Left lung (tissue), 10 donors: ENCODE data around the gene ZNF804B. TPM values are rescaled to one million over a fixed set of nuclear protein-coding genes. Genes with fewer than 3 reads are reported as not detected.
"Not testable (repeated sequence)": the region's sequence is repeated elsewhere in the genome, so short reads cannot be mapped to it uniquely, and the experiment has no call there.

ENCODE experiments used
- ATAC-seq: fragments of 200-7000 bp; cut with Tn5 transposase; one replicate; pipeline ENCODE4 v1.9.1; 2020; ENCODE audit warnings: moderate library complexity
- DNase-seq, 4 donors: peaks; one replicate each; pipeline ENCODE4 v3.0.0-alpha.2; 2013 to 2020
- H3K27ac ChIP-seq, 2 donors: fragments of 200-600 bp; sonication (generic) in 1 of 2; one replicate each; pipeline versions ENCODE4 v1.5.0 to v1.8.0; 2020 to 2021
- H3K27me3 ChIP-seq, 2 donors: fragments of 200-600 bp; sonication (generic) in 1 of 2; one replicate each; pipeline versions ENCODE4 v1.5.0 to v1.8.0; 2020 to 2021
- H3K36me3 ChIP-seq, 2 donors: fragments of 200-600 bp; sonication (generic) in 1 of 2; one replicate each; pipeline versions ENCODE4 v1.5.0 to v1.8.0; 2020 to 2021
- H3K4me1 ChIP-seq, 2 donors: fragments of 200-600 bp; one replicate each; pipeline ENCODE4 v1.8.0; 2021
- H3K4me3 ChIP-seq, 2 donors: fragments of 200-600 bp; sonication (generic) in 1 of 2; one replicate each; pipeline versions ENCODE4 v1.5.0 to v1.8.0; 2020 to 2021; ENCODE audit warnings: mild to moderate bottlenecking in 1 of 2
- H3K9me3 ChIP-seq, 2 donors: fragments of 200-600 bp; sonication (generic) in 1 of 2; one replicate each; pipeline versions ENCODE4 v1.5.0 to v1.8.0; 2020 to 2021
- intact Hi-C, 2 donors: fragments of 100-400 bp; cut with DNase I; formaldehyde crosslinking; loops; one replicate each; pipeline versions ENCODE4 v1.11.2 to v1.14.2; 2022
- polyA plus RNA-seq, 6 donors: library from polyadenylated mRNA; unstranded; fragments of 120-200 nt; gene quantifications; one replicate each; pipeline ENCODE4 v1.2.1, GENCODE V29; 2013; ENCODE audit not compliant: insufficient read length in 6 of 6
- total RNA-seq, 2 donors: library from RNA; stranded (reverse); fragmentation: NEBNext Ultra II Directional; extraction: Animal tissue kit (Norgen Biotek cat#: 25700); gene quantifications; one replicate each; pipeline ENCODE4 v1.2.1, GENCODE V29; 2021
- TF ChIP-seq, protein P1 (sequence below), 2 donors: fragments of 200-600 bp; sonication (generic) in 1 of 2; IDR thresholded peaks; one replicate each; pipeline versions ENCODE4 v1.5.0 to v1.8.0; 2021; ENCODE audit warnings: antibody characterized with exemption in 2 of 2
- donor health status: DM: no; HTN: yes; CAD: no.
- donor health status: DM: no; HTN: no; CAD: no.

Gene ZNF804B
- total and polyA plus RNA-seq, 8 donors = 0.05 to 0.14 (median 0.09) TPM; not detected in 3

DNA sequence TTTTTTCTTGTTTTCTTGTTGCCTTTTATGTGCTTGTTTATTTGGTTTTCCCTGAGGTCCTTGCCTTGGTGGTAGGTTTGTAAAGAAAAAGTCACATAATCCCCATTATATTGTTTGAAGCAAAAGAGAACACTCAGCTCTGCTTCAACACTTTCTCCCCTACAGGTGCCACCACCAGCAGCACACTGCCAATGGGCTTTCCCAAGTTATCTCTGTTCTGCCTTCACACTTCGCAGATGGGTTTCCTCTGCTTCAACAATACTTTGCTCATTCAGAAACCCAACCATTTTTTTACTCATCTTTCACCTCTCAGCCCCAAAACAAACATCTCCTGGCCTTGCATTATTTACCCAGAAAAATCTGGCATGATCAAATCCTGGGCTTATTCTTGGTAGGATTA, 411.1 kb downstream of the ZNF804B start:
- Histone ChIP-seq H3K4me1 (no peaks in the 10 kb centered on the region), H3K4me3 (no peak overlapping the region), H3K27me3 (no peaks in the 10 kb centered on the region), H3K27ac (no peak overlapping the region), H3K36me3 (no peaks in the 10 kb centered on the region), H3K9me3 (no peaks in the 10 kb centered on the region)
- TF ChIP-seq, protein P1, sequence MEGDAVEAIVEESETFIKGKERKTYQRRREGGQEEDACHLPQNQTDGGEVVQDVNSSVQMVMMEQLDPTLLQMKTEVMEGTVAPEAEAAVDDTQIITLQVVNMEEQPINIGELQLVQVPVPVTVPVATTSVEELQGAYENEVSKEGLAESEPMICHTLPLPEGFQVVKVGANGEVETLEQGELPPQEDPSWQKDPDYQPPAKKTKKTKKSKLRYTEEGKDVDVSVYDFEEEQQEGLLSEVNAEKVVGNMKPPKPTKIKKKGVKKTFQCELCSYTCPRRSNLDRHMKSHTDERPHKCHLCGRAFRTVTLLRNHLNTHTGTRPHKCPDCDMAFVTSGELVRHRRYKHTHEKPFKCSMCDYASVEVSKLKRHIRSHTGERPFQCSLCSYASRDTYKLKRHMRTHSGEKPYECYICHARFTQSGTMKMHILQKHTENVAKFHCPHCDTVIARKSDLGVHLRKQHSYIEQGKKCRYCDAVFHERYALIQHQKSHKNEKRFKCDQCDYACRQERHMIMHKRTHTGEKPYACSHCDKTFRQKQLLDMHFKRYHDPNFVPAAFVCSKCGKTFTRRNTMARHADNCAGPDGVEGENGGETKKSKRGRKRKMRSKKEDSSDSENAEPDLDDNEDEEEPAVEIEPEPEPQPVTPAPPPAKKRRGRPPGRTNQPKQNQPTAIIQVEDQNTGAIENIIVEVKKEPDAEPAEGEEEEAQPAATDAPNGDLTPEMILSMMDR (IDR thresholded peaks at IDR 0.05) = no peak
- intact Hi-C loops = no loop called here
- no peak for DNase-seq
- no peak for ATAC-seq

- Histone ChIP-seq H3K4me1 (no peaks in the 10 kb centered on the region), H3K4me3 (no peak overlapping the region), H3K27me3 (no peaks in the 10 kb centered on the region), H3K36me3 (no peaks in the 10 kb centered on the region), H3K27ac (no peak overlapping the region), H3K9me3 (peaks cover 0 to 14% of the 10 kb centered on the region in 2 donors)
- intact Hi-C loops = no loop called here
- ATAC-seq (no peak), DNase-seq (no peak)
- TF ChIP-seq, protein P1 (IDR thresholded peaks at IDR 0.05) = no peak
These were observed 422.6 kb downstream of the ZNF804B start for GRCh38 chr7:89182116-89182515.

DNA sequence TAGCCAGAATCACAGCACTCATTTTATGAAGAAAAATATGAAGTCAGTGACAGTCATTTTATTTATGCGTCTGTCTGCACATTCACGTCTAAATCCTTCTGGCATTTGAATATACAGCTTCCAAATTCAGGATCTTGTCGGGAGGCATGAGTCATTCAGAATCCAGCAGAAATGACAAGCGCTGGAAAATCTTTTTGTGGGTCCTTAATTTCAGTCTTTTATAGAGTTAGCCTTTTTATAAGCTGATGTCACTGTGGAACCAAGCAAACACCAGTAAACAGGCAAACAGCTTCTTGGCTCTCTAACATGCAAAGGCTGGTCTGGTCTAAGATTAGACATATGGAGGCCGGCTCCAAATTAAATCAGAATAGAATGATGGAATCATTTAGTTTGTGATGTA, 424.2 kb downstream of the ZNF804B start:
- intact Hi-C loops = no loop called here
- TF ChIP-seq, protein P1 (IDR thresholded peaks at IDR 0.05) = no peak

DNA sequence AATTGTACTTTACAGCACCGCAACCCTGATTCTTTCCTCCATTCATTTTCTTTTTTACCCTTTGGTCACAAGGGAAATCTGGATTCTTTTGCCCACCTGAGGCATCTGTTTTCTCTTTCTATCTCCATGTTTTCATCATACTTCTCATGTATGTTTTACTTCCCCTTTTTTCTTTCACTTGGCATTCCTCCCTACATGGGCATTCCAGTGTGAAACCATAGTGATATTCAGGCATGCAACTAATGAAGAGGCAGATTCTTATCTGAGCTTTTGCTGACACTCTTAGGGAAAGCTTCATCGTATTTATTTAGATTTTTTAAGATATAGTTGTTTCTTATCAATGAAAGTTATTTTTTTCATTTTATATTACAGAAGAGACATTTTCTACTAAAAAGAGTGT, 441.3 kb downstream of the ZNF804B start:
- intact Hi-C loops = no loop called here
- Histone ChIP-seq H3K27me3 (no peaks in the 10 kb centered on the region), H3K4me3 (no peak overlapping the region), H3K27ac (no peak overlapping the region), H3K4me1 (no peaks in the 10 kb centered on the region), H3K36me3 (no peaks in the 10 kb centered on the region), H3K9me3 (peaks cover 0 to 5% of the 10 kb centered on the region in 2 donors)
- no peak for DNase-seq
- no peak for ATAC-seq
- TF ChIP-seq, protein P1 (IDR thresholded peaks at IDR 0.05) = no peak

More for the DNA sequence above, 424.2 kb downstream of the ZNF804B start:
- ATAC-seq (no peak), DNase-seq (no peak)
- H3K4me3 ChIP-seq = no peak overlapping the region
- no peaks in the 10 kb centered on the region for H3K4me1 ChIP-seq
- peaks cover 0 to 14% of the 10 kb centered on the region in 2 donors for H3K9me3 ChIP-seq
- H3K27ac ChIP-seq = no peak overlapping the region
- H3K27me3 ChIP-seq = no peaks in the 10 kb centered on the region
- no peaks in the 10 kb centered on the region for H3K36me3 ChIP-seq

DNA sequence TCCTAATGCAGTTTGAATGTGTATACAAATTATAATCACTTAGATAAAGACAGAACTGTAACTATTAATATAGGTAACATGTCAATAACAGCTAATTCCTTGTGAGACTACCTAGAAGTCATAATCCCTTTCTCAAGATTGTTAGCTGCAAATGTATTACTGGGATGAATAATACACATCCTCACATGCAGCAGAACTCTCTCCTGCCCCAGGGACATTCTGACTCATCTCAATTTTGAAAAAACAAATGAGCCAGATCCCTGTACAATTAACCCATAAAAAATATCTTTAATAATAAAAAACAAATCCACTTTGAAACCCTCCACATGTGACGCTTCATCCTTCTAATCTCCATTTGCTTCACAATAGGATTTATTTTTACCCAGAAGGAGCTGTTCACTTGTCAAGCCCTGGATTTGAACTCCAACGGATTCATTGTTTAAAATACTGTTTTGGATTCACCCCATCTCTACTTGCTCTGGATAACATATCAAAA, 464.4 kb downstream of the ZNF804B start:
- Histone ChIP-seq H3K4me1 (no peaks in the 10 kb centered on the region), H3K9me3 (peaks cover 0 to 11% of the 10 kb centered on the region in 2 donors), H3K27ac (no peak overlapping the region), H3K36me3 (no peaks in the 10 kb centered on the region), H3K4me3 (no peak overlapping the region), H3K27me3 (no peaks in the 10 kb centered on the region)
- TF ChIP-seq, protein P1 (IDR thresholded peaks at IDR 0.05) = no peak
- ATAC-seq (no peak), DNase-seq (no peak)
- intact Hi-C loops = no loop called here

- ATAC-seq, H3K4me3 ChIP-seq, H3K27ac ChIP-seq, H3K27me3 ChIP-seq, H3K4me1 ChIP-seq, intact Hi-C loops, H3K36me3 ChIP-seq: not testable (repeated sequence)
- H3K9me3 ChIP-seq = peaks cover 0 to 16% of the 10 kb centered on the region in 2 donors
- peak in 1 of 4 donors; percentile 63 for DNase-seq
These were observed 469.2 kb downstream of the ZNF804B start for GRCh38 chr7:89228688-89229171.
